Panc1 (cell line): ENCODE data around the gene TENT5C. TPM values are rescaled to one million over a fixed set of nuclear protein-coding genes. Genes with fewer than 3 reads are reported as not detected.

Source experiments
- ATAC-seq: fragments of 200-7000 bp; cut with Tn5 transposase; 2 replicates; pipeline ENCODE4 v1.9.1; 2020; ENCODE audit warnings: mild to moderate bottlenecking, moderate library complexity
- BruUV-seq: library from RNA; stranded (reverse); fragments of 400-500 nt; replicated peaks from 2 replicates; lab custom pipeline; 2021; lab: Mats Ljungman, UMichigan
- CTCF ChIA-PET: fragments of 300-600 bp; sonication (Branson Sonifier 250); formaldehyde crosslinking; loops from one replicate; lab custom pipeline; 2022; ENCODE audit warnings: antibody characterized with exemption; lab: Charles Lee
- POLR2A ChIA-PET: fragments of 300-600 bp; sonication (Branson Sonifier 250); formaldehyde crosslinking; loops from one replicate; lab custom pipeline; 2022; ENCODE audit warnings: antibody characterized with exemption; lab: Charles Lee
- DNase-seq: peaks from one replicate; pipeline ENCODE4 v3.0.0-alpha.2; 2010; ENCODE audit warnings: low read depth, low spot score
- H3K27ac ChIP-seq: 2 replicates; pipeline ENCODE4 v1.5.1; 2011; ENCODE audit warnings: mild to moderate bottlenecking, low read length, inconsistent platforms
- H3K27me3 ChIP-seq: fragments of 200-500 bp; sonication (Bioruptor generic); 2 replicates; pipeline ENCODE4 v1.6.0; 2014; ENCODE audit warnings: low read length, inconsistent platforms; ENCODE audit not compliant: control insufficient read depth, insufficient read depth
- H3K36me3 ChIP-seq: fragments of 200-500 bp; sonication (Bioruptor generic); 2 replicates; pipeline ENCODE4 v1.5.1; 2014; ENCODE audit warnings: inconsistent platforms, mild to moderate bottlenecking, low read length, moderate library complexity; ENCODE audit not compliant: control insufficient read depth, insufficient read depth
- H3K4me1 ChIP-seq: 2 replicates; pipeline ENCODE4 v1.5.1; 2011; ENCODE audit warnings: inconsistent platforms, mild to moderate bottlenecking, low read length, moderate library complexity; ENCODE audit not compliant: control insufficient read depth, insufficient read depth
- H3K4me3 ChIP-seq, 2 experiments: 2 replicates each; pipeline ENCODE4 v1.5.1; 2011 to 2012; ENCODE audit warnings: low read depth in 2 of 2, low read length in 2 of 2, mild to moderate bottlenecking in 2 of 2, inconsistent platforms in 1 of 2, moderate library complexity in 1 of 2
- H3K9me3 ChIP-seq: fragments of 200-500 bp; sonication (Bioruptor generic); 2 replicates; pipeline ENCODE4 v1.5.1; 2014; ENCODE audit warnings: low read depth, mild to moderate bottlenecking, inconsistent platforms, low read length, moderate library complexity; ENCODE audit not compliant: control insufficient read depth, insufficient read depth
- POLR2AphosphoS5 ChIP-seq: IDR thresholded peaks from 2 replicates; pipeline ENCODE4 v1.6.1; 2012; ENCODE audit warnings: mild to moderate bottlenecking, low read depth, low read length, moderate library complexity
- SIN3A ChIP-seq: IDR thresholded peaks from 2 replicates; pipeline ENCODE4 v1.6.1; 2012; ENCODE audit warnings: low read depth, mild to moderate bottlenecking, low read length, moderate library complexity, borderline replicate concordance; ENCODE audit not compliant: insufficient read depth
- TCF7L2 ChIP-seq: IDR thresholded peaks from 2 replicates; pipeline ENCODE4 v1.6.1; 2011; ENCODE audit warnings: mild to moderate bottlenecking, low read depth, low read length, inconsistent platforms
- in situ Hi-C: cut with HindIII; loops from 2 replicates; pipeline ENCODE4 v1.10.0; 2016; ENCODE audit warnings: low sequenced_read_pairs, low pct_unique_long_range_greater_than_20kb
- intact Hi-C: fragments of 100-400 bp; cut with micrococcal nuclease; formaldehyde crosslinking; loops from one replicate; pipeline ENCODE4 v1.10.0; 2022; ENCODE audit not compliant: unreplicated experiment
- total RNA-seq: library from RNA; stranded (reverse); gene quantifications from one replicate; pipeline ENCODE4 v1.2.1, GENCODE V29; 2021; ENCODE audit not compliant: unreplicated experiment
- TF ChIP-seq, protein P1 (sequence below): fragments of 450-650 bp; IDR thresholded peaks from 2 replicates; pipeline ENCODE4 v1.5.1; 2017; ENCODE audit warnings: mild to moderate bottlenecking
- TF ChIP-seq, protein P2 (sequence below), 2 experiments: IDR thresholded peaks; 2 replicates each; pipeline ENCODE4 v1.6.1; 2011 to 2012; ENCODE audit warnings: low read depth in 2 of 2, control low read depth in 1 of 2, low read length in 1 of 2, mild to moderate bottlenecking in 1 of 2, moderate library complexity in 1 of 2; ENCODE audit not compliant: insufficient read depth in 1 of 2

The TENT5C gene
- total RNA-seq, 1 experiment from 2014 or later = 8.9 TPM

DNA sequence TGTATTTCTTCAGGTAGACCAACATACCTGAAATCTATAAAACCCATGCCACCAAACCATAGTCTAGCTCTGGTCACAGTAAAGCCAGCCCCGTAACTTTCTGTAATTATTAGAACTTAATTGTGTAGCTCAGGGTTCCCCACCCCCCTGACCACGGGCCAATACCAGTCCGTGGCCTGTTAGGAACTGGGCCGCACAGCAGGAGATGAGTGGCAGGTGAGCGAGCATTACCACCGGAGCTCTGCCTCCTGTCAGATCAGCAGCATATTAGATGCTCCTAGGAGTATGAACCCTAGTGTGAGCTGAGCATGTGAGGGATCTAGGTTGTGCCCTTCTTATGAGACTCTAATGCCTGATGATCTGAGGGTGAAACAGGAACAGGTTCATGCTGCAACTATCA is 14.6 kb downstream of the TENT5C start:
- Histone ChIP-seq H3K4me1 (no peaks in the 10 kb centered on the region), H3K36me3 (no peaks in the 10 kb centered on the region), H3K4me3 (no peak overlapping the region), H3K27me3 (no peaks in the 10 kb centered on the region), H3K27ac (no peak overlapping the region), H3K9me3 (no peaks in the 10 kb centered on the region)
- no TSS peak for BruUV-seq
- intact Hi-C loops (no loop called here), in situ Hi-C loops (no loop called here)
- TF ChIP-seq SIN3A (no peak), POLR2AphosphoS5 (no peak), TCF7L2 (no peak)
- TF ChIP-seq, protein P1, sequence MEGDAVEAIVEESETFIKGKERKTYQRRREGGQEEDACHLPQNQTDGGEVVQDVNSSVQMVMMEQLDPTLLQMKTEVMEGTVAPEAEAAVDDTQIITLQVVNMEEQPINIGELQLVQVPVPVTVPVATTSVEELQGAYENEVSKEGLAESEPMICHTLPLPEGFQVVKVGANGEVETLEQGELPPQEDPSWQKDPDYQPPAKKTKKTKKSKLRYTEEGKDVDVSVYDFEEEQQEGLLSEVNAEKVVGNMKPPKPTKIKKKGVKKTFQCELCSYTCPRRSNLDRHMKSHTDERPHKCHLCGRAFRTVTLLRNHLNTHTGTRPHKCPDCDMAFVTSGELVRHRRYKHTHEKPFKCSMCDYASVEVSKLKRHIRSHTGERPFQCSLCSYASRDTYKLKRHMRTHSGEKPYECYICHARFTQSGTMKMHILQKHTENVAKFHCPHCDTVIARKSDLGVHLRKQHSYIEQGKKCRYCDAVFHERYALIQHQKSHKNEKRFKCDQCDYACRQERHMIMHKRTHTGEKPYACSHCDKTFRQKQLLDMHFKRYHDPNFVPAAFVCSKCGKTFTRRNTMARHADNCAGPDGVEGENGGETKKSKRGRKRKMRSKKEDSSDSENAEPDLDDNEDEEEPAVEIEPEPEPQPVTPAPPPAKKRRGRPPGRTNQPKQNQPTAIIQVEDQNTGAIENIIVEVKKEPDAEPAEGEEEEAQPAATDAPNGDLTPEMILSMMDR = no peak
- TF ChIP-seq, protein P2, sequence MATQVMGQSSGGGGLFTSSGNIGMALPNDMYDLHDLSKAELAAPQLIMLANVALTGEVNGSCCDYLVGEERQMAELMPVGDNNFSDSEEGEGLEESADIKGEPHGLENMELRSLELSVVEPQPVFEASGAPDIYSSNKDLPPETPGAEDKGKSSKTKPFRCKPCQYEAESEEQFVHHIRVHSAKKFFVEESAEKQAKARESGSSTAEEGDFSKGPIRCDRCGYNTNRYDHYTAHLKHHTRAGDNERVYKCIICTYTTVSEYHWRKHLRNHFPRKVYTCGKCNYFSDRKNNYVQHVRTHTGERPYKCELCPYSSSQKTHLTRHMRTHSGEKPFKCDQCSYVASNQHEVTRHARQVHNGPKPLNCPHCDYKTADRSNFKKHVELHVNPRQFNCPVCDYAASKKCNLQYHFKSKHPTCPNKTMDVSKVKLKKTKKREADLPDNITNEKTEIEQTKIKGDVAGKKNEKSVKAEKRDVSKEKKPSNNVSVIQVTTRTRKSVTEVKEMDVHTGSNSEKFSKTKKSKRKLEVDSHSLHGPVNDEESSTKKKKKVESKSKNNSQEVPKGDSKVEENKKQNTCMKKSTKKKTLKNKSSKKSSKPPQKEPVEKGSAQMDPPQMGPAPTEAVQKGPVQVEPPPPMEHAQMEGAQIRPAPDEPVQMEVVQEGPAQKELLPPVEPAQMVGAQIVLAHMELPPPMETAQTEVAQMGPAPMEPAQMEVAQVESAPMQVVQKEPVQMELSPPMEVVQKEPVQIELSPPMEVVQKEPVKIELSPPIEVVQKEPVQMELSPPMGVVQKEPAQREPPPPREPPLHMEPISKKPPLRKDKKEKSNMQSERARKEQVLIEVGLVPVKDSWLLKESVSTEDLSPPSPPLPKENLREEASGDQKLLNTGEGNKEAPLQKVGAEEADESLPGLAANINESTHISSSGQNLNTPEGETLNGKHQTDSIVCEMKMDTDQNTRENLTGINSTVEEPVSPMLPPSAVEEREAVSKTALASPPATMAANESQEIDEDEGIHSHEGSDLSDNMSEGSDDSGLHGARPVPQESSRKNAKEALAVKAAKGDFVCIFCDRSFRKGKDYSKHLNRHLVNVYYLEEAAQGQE (IDR thresholded peaks at IDR 0.05; ENCODE audit: insufficient read depth in 1 of 2, low read depth in 2 of 2, low read length in 1 of 2) = no peak
- DNase-seq (no peak), ATAC-seq (no peak)
- CTCF ChIA-PET = no interaction called here
- POLR2A ChIA-PET = no interaction called here

DNA sequence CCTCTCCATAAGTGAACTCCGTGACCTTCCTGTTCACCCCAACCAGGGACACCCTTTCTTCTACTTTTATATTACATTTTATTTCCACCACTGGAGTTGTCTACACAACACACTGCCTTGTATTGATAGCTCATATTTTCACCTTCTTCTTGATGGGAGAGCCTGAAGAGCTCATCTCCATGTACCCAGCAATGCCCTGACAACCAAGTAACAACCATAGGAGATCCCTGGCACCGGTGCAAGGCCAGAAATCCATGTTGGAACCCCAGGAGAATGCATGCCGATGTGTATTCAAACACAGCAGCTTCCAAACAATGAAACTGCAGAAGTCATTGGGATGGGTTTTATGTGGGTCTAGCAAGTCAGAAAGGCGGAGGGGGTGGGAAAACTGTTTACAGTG is 15.5 kb downstream of the TENT5C start:
- Histone ChIP-seq H3K9me3 (no peaks in the 10 kb centered on the region), H3K27ac (no peak overlapping the region), H3K4me3 (no peak overlapping the region), H3K27me3 (no peaks in the 10 kb centered on the region), H3K36me3 (no peaks in the 10 kb centered on the region), H3K4me1 (no peaks in the 10 kb centered on the region)
- intact Hi-C loops (no loop called here), in situ Hi-C loops (no loop called here)
- BruUV-seq = no TSS peak
- ChIA-PET CTCF (no interaction called here), POLR2A (no interaction called here)
- TF ChIP-seq POLR2AphosphoS5 = no peak
- TF ChIP-seq TCF7L2 = no peak
- no peak for TF ChIP-seq SIN3A
- TF ChIP-seq, protein P1 = no peak
- TF ChIP-seq, protein P2 (IDR thresholded peaks at IDR 0.05; ENCODE audit: insufficient read depth in 1 of 2, low read depth in 2 of 2, low read length in 1 of 2) = no peak
- DNase-seq = no peak
- ATAC-seq = no peak
